ENCODE measurements around the gene CPN2. TPM values are rescaled to one million over a fixed set of nuclear protein-coding genes. Genes with fewer than 3 reads are reported as not detected.

CPN2 gene
- total and polyA plus RNA-seq, 2 experiments from 2014 or later = 0.10 to 0.14 TPM

DNA sequence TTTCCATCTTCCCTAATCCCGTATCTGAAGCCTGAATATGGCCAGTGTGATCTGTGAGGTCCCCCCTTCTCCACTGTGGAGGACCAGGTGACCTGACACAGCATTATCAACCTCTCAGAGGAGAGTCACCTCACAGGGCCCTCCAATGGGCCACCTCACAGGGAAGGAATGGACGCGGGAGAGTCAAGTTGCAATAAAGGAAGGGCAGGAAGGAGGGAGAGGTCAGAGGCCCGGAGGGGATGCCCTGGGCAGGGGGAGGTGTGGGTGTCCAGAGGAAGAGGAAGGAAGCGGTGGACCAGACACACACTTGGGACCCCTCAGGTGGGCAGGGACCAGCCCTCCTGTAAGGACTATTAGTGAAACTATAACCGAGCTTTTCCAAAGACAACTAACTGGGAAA, 33.0 kb upstream of the CPN2 start:
- Histone ChIP-seq H3K27me3 (ENCODE audit: insufficient read depth) (no peaks in the 10 kb centered on the region), H3K4me1 (ENCODE audit: insufficient read depth) (peaks cover 4% of the 10 kb centered on the region; the same call in 1 of the 2 replicates), H4K20me1 (replicated peaks; ENCODE audit: insufficient read depth) (no peaks in the 10 kb centered on the region), H3K36me3 (ENCODE audit: insufficient read depth) (no peaks in the 10 kb centered on the region), H2AFZ (no peak overlapping the region), H3K79me2 (replicated peaks; ENCODE audit: insufficient read depth) (no peaks in the 10 kb centered on the region), H3K27ac (ENCODE audit: low read depth) (no peak overlapping the region), H3K9me2 (ENCODE audit: insufficient read depth) (no peaks in the 10 kb centered on the region), H3K4me3 (no peak overlapping the region), H3F3A (replicated peaks; ENCODE audit: low read depth) (no peaks in the 10 kb centered on the region), H3K4me2 (no peak overlapping the region)
- DNase-seq (ENCODE audit: low spot score) (no peak), ATAC-seq (no peak)
- Mint-ChIP-seq H3K4me3 (no peak overlapping the region), H3K4me1 (peaks cover 32% of the 10 kb centered on the region), H3K27ac (no peak overlapping the region), H3K27me3 (ENCODE audit: insufficient read depth, low read depth, poor library complexity) (peaks cover 6% of the 10 kb centered on the region), H3K36me3 (ENCODE audit: low read depth) (no peaks in the 10 kb centered on the region), H3K9me3 (no peaks in the 10 kb centered on the region)
- TF ChIP-seq POLR2AphosphoS5 (IDR thresholded peaks at IDR 0.05; ENCODE audit: low read depth) (no peak), CREB1 (CRISPR knock-in tag; IDR thresholded peaks at IDR 0.05; ENCODE audit: low read depth) (no peak), ZNF331 (CRISPR knock-in tag; IDR thresholded peaks at IDR 0.05; ENCODE audit: low read depth) (no peak)

DNA sequence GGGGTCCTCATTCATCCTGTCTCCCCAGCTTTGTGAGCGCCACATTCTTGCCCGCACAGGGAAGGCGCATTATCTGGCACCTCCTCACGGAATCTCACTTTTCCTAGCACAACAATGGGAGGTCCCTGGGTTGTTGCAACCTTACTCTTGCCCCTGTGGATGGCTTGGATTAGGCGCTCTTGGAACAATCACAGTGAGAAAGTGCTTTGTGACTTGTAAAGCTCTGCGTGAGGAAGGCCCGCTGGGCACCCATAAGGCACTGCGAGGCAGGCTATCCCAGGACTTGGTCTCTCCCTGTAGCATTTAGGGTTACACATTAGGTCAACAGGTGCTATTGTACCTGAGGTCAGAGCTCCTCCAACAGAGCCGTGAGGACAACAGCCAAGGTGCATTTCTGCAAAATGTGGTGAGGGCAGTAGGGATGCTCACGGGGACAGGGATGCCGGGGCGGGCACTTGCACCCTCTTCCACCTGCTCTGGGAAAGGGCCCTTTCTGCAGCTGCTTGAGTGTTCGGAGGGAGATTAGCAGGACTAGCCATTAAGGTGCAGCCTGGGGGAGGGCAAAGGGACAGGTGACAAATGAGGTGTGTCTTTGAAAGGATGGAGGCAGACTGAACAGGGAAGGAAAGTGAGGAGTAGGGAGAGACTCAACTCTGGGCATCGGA, 32.3 kb upstream of the CPN2 start:
- TF ChIP-seq POLR2AphosphoS5 (IDR thresholded peaks at IDR 0.05; ENCODE audit: low read depth) = no peak
- TF ChIP-seq STAT1 (IDR thresholded peaks at IDR 0.05; ENCODE audit: unreplicated experiment) = no peak
- TF ChIP-seq, protein P1, sequence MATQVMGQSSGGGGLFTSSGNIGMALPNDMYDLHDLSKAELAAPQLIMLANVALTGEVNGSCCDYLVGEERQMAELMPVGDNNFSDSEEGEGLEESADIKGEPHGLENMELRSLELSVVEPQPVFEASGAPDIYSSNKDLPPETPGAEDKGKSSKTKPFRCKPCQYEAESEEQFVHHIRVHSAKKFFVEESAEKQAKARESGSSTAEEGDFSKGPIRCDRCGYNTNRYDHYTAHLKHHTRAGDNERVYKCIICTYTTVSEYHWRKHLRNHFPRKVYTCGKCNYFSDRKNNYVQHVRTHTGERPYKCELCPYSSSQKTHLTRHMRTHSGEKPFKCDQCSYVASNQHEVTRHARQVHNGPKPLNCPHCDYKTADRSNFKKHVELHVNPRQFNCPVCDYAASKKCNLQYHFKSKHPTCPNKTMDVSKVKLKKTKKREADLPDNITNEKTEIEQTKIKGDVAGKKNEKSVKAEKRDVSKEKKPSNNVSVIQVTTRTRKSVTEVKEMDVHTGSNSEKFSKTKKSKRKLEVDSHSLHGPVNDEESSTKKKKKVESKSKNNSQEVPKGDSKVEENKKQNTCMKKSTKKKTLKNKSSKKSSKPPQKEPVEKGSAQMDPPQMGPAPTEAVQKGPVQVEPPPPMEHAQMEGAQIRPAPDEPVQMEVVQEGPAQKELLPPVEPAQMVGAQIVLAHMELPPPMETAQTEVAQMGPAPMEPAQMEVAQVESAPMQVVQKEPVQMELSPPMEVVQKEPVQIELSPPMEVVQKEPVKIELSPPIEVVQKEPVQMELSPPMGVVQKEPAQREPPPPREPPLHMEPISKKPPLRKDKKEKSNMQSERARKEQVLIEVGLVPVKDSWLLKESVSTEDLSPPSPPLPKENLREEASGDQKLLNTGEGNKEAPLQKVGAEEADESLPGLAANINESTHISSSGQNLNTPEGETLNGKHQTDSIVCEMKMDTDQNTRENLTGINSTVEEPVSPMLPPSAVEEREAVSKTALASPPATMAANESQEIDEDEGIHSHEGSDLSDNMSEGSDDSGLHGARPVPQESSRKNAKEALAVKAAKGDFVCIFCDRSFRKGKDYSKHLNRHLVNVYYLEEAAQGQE (IDR thresholded peaks at IDR 0.05; ENCODE audit: unreplicated experiment) = no peak
- TF ChIP-seq JUNB (IDR thresholded peaks at IDR 0.05; ENCODE audit: unreplicated experiment) = no peak
- TF ChIP-seq EZH2phosphoT487 (IDR thresholded peaks at IDR 0.05; ENCODE audit: unreplicated experiment) = no peak
- no peaks in the 10 kb centered on the region for H3F3A ChIP-seq (replicated peaks; ENCODE audit: low read depth)
- ATAC-seq (peak; percentile 32), DNase-seq (ENCODE audit: low spot score) (no peak)
- no peak overlapping the region for H3K27ac ChIP-seq (ENCODE audit: low read depth)
- Mint-ChIP-seq H3K27me3 (ENCODE audit: insufficient read depth, low read depth, poor library complexity) (peaks cover 8% of the 10 kb centered on the region), H3K4me1 (peaks cover 32% of the 10 kb centered on the region), H3K4me3 (no peak overlapping the region), H3K36me3 (ENCODE audit: low read depth) (no peaks in the 10 kb centered on the region), H3K9me3 (no peaks in the 10 kb centered on the region), H3K27ac (no peak overlapping the region)
- no peaks in the 10 kb centered on the region for H3K9me2 ChIP-seq (ENCODE audit: insufficient read depth)
- no peak overlapping the region for H3K4me2 ChIP-seq
- no peaks in the 10 kb centered on the region for H3K36me3 ChIP-seq (ENCODE audit: insufficient read depth)
- H4K20me1 ChIP-seq (replicated peaks; ENCODE audit: insufficient read depth) = no peaks in the 10 kb centered on the region
- peaks cover 4% of the 10 kb centered on the region; the same call in 1 of the 2 replicates for H3K4me1 ChIP-seq (ENCODE audit: insufficient read depth)
- H3K79me2 ChIP-seq (replicated peaks; ENCODE audit: insufficient read depth) = no peaks in the 10 kb centered on the region
- H3K4me3 ChIP-seq = no peak overlapping the region
- no peak overlapping the region for H2AFZ ChIP-seq
- no peaks in the 10 kb centered on the region for H3K27me3 ChIP-seq (ENCODE audit: insufficient read depth)

Measured in GM23338 (cell line).